Calu3 (cell line): ENCODE data around the gene AP1M1. TPM values are rescaled to one million over a fixed set of nuclear protein-coding genes. Genes with fewer than 3 reads are reported as not detected.

Source experiments
- BruUV-seq: library from RNA; stranded (reverse); fragments of 400-500 nt; replicated peaks from 2 replicates; lab custom pipeline; 2021; lab: Mats Ljungman, UMichigan
- CTCF ChIA-PET: fragments of 300-600 bp; sonication (Branson Sonifier 250); formaldehyde crosslinking; loops from one replicate; lab custom pipeline; 2022; ENCODE audit warnings: antibody characterized with exemption; lab: Charles Lee
- DNase-seq: peaks from one replicate; pipeline ENCODE4 v3.0.0; 2022
- H3K27ac Mint-ChIP-seq: one replicate; pipeline ENCODE4 v1.8.0; 2022; ENCODE audit warnings: mixed read lengths; ENCODE audit not compliant: unreplicated experiment
- H3K27me3 Mint-ChIP-seq: one replicate; pipeline ENCODE4 v1.8.0; 2022; ENCODE audit warnings: mixed read lengths; ENCODE audit not compliant: unreplicated experiment
- H3K36me3 Mint-ChIP-seq: one replicate; pipeline ENCODE4 v1.8.0; 2022; ENCODE audit warnings: mild to moderate bottlenecking, moderate library complexity, mixed read lengths; ENCODE audit not compliant: insufficient read depth, unreplicated experiment
- H3K4me1 Mint-ChIP-seq: one replicate; pipeline ENCODE4 v1.8.0; 2022; ENCODE audit warnings: mild to moderate bottlenecking, low read depth, mixed read lengths; ENCODE audit not compliant: unreplicated experiment
- H3K4me3 Mint-ChIP-seq: one replicate; pipeline ENCODE4 v1.8.0; 2022; ENCODE audit warnings: mild to moderate bottlenecking, low read depth, moderate library complexity, mixed read lengths; ENCODE audit not compliant: unreplicated experiment
- H3K9me3 Mint-ChIP-seq: one replicate; pipeline ENCODE4 v1.8.0; 2022; ENCODE audit warnings: low read depth, mixed read lengths; ENCODE audit not compliant: unreplicated experiment
- CTCF ChIP-seq: fragments of 200-600 bp; IDR thresholded peaks from one replicate; pipeline ENCODE4 v1.8.0; 2022; ENCODE audit warnings: antibody characterized with exemption; ENCODE audit not compliant: unreplicated experiment
- intact Hi-C: fragments of 100-400 bp; cut with micrococcal nuclease; formaldehyde crosslinking; loops from one replicate; pipeline ENCODE4 v1.10.0; 2022; ENCODE audit not compliant: unreplicated experiment
- total RNA-seq: library from RNA; stranded (reverse); gene quantifications from 2 replicates; pipeline ENCODE4 v1.2.3, GENCODE V29; 2022

The AP1M1 gene
- total RNA-seq, 1 experiment from 2014 or later = 31.5 TPM

DNA sequence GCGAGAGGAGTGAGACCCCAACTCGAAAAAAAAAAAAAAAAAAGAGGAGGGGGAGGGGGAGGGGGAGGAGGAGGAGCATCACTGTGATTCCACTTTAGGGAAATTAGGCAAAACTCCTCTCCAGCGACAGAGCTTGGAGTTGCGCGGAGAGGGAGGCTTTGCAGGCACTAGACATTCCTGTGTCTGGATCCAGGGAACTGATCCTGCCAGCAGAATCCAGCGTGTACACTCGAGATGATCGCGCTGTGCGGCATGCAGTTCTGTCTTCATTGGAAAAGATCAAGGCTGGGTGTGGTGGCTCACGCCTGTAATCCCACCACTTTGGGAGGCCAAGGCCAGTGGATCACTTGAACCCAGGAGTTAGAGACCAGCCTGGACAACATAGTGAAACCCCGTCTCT, 97.3 kb downstream of the AP1M1 start:
- CTCF ChIA-PET = no interaction called here
- intact Hi-C loops = no loop called here
- BruUV-seq = no TSS peak
- Mint-ChIP-seq H3K4me1 (peaks cover 9% of the 10 kb centered on the region), H3K4me3 (no peak overlapping the region), H3K27ac (no peak overlapping the region), H3K27me3 (no peaks in the 10 kb centered on the region), H3K9me3 (no peaks in the 10 kb centered on the region), H3K36me3 (no peaks in the 10 kb centered on the region)
- no peak for DNase-seq
- TF ChIP-seq CTCF = no peak

Other genes starting within 250 kb of the AP1M1 start
- gene OR10H4, start 248.9 kb upstream of the AP1M1 start, total RNA-seq = not detected in 2 replicates
- gene TPM4, start 121.4 kb upstream of the AP1M1 start, total RNA-seq = 219 and 224 TPM in 2 replicates
- 76.6 and 77.3 TPM in 2 replicates for gene RAB8A, start 86.0 kb upstream of the AP1M1 start, total RNA-seq
- gene HSH2D, start 54.2 kb upstream of the AP1M1 start, total RNA-seq = 29.5 and 50.6 TPM in 2 replicates
- not detected in 2 replicates for gene CIB3, start 24.4 kb upstream of the AP1M1 start, total RNA-seq
- gene FAM32A, start 12.5 kb upstream of the AP1M1 start, total RNA-seq = 42.2 and 47.5 TPM in 2 replicates
- gene KLF2, start 126.9 kb downstream of the AP1M1 start, total RNA-seq = 2.5 and 5.0 TPM in 2 replicates